WTC11 (cell line): ENCODE data around the gene TACC2.

ENCODE experiments used
- CTCF ChIP-seq: fragments of 200-600 bp; IDR thresholded peaks from 2 replicates; pipeline ENCODE4 v1.8.0; 2022; ENCODE audit warnings: antibody characterized with exemption
- SP1 ChIP-seq: sonication (generic); formaldehyde crosslinking; conservative IDR thresholded peaks from 2 replicates; pipeline ENCODE4 v1.8.1; 2022; ENCODE audit warnings: missing genetic modification reagents
- TF ChIP-seq, protein P1 (sequence below): sonication (generic); formaldehyde crosslinking; IDR thresholded peaks from 2 replicates; pipeline ENCODE4 v1.8.1; 2023; ENCODE audit warnings: mild to moderate bottlenecking, missing genetic modification reagents, moderate library complexity

- no peak for TF ChIP-seq CTCF
- TF ChIP-seq, protein P1, sequence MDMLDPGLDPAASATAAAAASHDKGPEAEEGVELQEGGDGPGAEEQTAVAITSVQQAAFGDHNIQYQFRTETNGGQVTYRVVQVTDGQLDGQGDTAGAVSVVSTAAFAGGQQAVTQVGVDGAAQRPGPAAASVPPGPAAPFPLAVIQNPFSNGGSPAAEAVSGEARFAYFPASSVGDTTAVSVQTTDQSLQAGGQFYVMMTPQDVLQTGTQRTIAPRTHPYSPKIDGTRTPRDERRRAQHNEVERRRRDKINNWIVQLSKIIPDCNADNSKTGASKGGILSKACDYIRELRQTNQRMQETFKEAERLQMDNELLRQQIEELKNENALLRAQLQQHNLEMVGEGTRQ (CRISPR knock-in tag) = no peak
- TF ChIP-seq SP1 (CRISPR knock-in tag) = no peak
Observed at GRCh38 chr10:122126763-122127659, 138.0 kb downstream of the TACC2 start.
